Type B pancreatic cell (in vitro differentiated cells): Measurements from ENCODE around the gene MED12L. TPM values are rescaled to one million over a fixed set of nuclear protein-coding genes. Genes with fewer than 3 reads are reported as not detected.

Experiments
- DNase-seq: peaks from one replicate; pipeline ENCODE4 v3.0.0; 2021; ENCODE audit warnings: mixed read lengths; ENCODE audit not compliant: unreplicated experiment; ENCODE audit errors: extremely low spot score
- H3K27ac Mint-ChIP-seq: 2 replicates; pipeline ENCODE4 v1.8.0; 2021; ENCODE audit warnings: mild to moderate bottlenecking, mixed read lengths
- H3K27me3 Mint-ChIP-seq: 2 replicates; pipeline ENCODE4 v1.8.0; 2021; ENCODE audit warnings: mixed read lengths
- H3K36me3 Mint-ChIP-seq: 2 replicates; pipeline ENCODE4 v1.8.0; 2021; ENCODE audit warnings: mixed read lengths
- H3K4me1 Mint-ChIP-seq: one replicate; pipeline ENCODE4 v1.8.0; 2021; ENCODE audit warnings: mixed read lengths; ENCODE audit not compliant: unreplicated experiment
- H3K4me3 Mint-ChIP-seq: 2 replicates; pipeline ENCODE4 v1.8.0; 2021; ENCODE audit warnings: mild to moderate bottlenecking, mixed read lengths
- H3K9me3 Mint-ChIP-seq: 2 replicates; pipeline ENCODE4 v1.8.0; 2021; ENCODE audit warnings: mixed read lengths
- CTCF ChIP-seq: fragments of 200-600 bp; sonication (generic); conservative IDR thresholded peaks from 2 replicates; pipeline ENCODE4 v1.5.0; 2021; ENCODE audit warnings: antibody characterized with exemption, mild to moderate bottlenecking
- total RNA-seq: library from RNA; stranded (reverse); gene quantifications from 2 replicates; pipeline ENCODE4 v1.2.1, GENCODE V29; 2021; ENCODE audit warnings: low replicate concordance

MED12L gene
- total RNA-seq, 1 donor from 2014 or later, result 6.4 TPM

- no peak overlapping the region for H3K27ac Mint-ChIP-seq
- H3K27me3 Mint-ChIP-seq, result no peaks in the 10 kb centered on the region
- no peak overlapping the region for H3K4me3 Mint-ChIP-seq
- H3K9me3 Mint-ChIP-seq, result no peaks in the 10 kb centered on the region
- TF ChIP-seq CTCF, result peak; percentile 59
- H3K36me3 Mint-ChIP-seq, result peaks cover 6% of the 10 kb centered on the region
- no peak for DNase-seq
- peaks cover 9% of the 10 kb centered on the region for H3K4me1 Mint-ChIP-seq
These were observed 340.3 kb downstream of the MED12L start for GRCh38 chr3:151425627-151426340.

- Mint-ChIP-seq H3K9me3 (no peaks in the 10 kb centered on the region), H3K27me3 (no peaks in the 10 kb centered on the region), H3K4me3 (no peak overlapping the region), H3K4me1 (peaks cover 9% of the 10 kb centered on the region), H3K36me3 (peaks cover 8% of the 10 kb centered on the region), H3K27ac (no peak overlapping the region)
- no peak for TF ChIP-seq CTCF
- no peak for DNase-seq
These were observed 340.8 kb downstream of the MED12L start for GRCh38 chr3:151426341-151426657.

GRCh38 chr3:151428386-151428785, 342.9 kb downstream of the MED12L start:
- DNase-seq, result no peak
- H3K27ac Mint-ChIP-seq, result no peak overlapping the region
- H3K4me1 Mint-ChIP-seq, result peaks cover 9% of the 10 kb centered on the region
- H3K27me3 Mint-ChIP-seq, result no peaks in the 10 kb centered on the region
- peaks cover 4% of the 10 kb centered on the region for H3K36me3 Mint-ChIP-seq
- no peak overlapping the region for H3K4me3 Mint-ChIP-seq
- no peaks in the 10 kb centered on the region for H3K9me3 Mint-ChIP-seq
- TF ChIP-seq CTCF, result no peak

DNA sequence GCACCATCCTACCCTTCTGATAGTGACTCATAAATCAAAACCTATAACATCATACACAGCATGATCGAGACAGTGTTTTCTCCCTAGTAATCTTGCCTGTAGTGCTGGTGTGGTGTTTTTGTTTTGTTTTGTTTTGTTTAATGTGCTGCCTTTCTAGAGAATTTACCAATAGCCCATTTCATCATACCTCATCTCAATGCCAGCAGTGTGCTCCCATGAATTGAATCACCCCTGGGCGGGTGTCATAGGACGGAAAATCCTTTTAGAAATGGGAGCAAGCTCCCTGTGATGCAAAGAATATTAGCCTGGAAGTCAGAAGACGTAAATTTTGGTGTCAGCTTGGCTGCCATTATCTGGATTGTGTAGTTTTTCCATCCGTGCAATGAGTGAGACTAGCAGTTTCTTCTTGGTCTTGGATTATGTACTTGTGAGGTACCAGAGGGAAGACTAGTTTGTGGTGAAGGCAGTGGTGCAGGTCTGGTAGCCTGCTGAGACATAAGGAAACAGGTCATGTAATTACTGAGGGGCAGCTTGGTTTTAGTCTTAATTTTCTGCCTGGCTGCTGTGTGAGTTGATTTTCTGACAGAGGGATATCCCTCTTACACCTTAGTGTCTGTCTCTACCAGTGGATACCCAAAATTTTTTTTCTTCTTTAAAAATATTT, 345.5 kb downstream of the MED12L start:
- no peaks in the 10 kb centered on the region for H3K9me3 Mint-ChIP-seq
- no peak for TF ChIP-seq CTCF
- peaks cover 4% of the 10 kb centered on the region for H3K36me3 Mint-ChIP-seq
- H3K4me3 Mint-ChIP-seq, result peak overlapping the region; percentile 33
- no peak overlapping the region for H3K27ac Mint-ChIP-seq
- H3K27me3 Mint-ChIP-seq, result no peaks in the 10 kb centered on the region
- DNase-seq, result no peak
- peaks cover 4% of the 10 kb centered on the region for H3K4me1 Mint-ChIP-seq

GRCh38 chr3:151431940-151432339, 346.5 kb downstream of the MED12L start:
- H3K36me3 Mint-ChIP-seq, result peaks cover 4% of the 10 kb centered on the region
- no peak overlapping the region for H3K27ac Mint-ChIP-seq
- no peak for DNase-seq
- no peaks in the 10 kb centered on the region for H3K27me3 Mint-ChIP-seq
- no peak overlapping the region for H3K4me3 Mint-ChIP-seq
- no peak for TF ChIP-seq CTCF
- H3K9me3 Mint-ChIP-seq, result no peaks in the 10 kb centered on the region
- no peaks in the 10 kb centered on the region for H3K4me1 Mint-ChIP-seq
